Stomach (tissue), 9 donors: ENCODE measurements around the gene WNT2B. TPM values are rescaled to one million over a fixed set of nuclear protein-coding genes. Genes with fewer than 3 reads are reported as not detected.

Source experiments
- DNase-seq, 2 donors: peaks; one replicate each; pipeline versions ENCODE4 v3.0.0 to v3.0.0-alpha.2; 2013 to 2019
- H3K27ac ChIP-seq, 5 donors: fragments of 200-600 bp in 4 of 5; sonication (generic) in 4 of 5; one replicate each; pipeline ENCODE4 v1.5.1; 2013 to 2019; ENCODE audit warnings: mild to moderate bottlenecking in 1 of 5, moderate library complexity in 1 of 5
- H3K27me3 ChIP-seq, 3 donors: fragments of 200-600 bp; sonication (generic); one replicate each; pipeline ENCODE4 v1.5.1; 2017 to 2019; ENCODE audit warnings: mixed run types in 1 of 3
- H3K36me3 ChIP-seq, 4 donors: fragments of 200-600 bp; sonication (generic); 1 replicate in 3 of 4; 2 replicates in 1 of 4; pipeline ENCODE4 v1.5.1; 2016 to 2019
- H3K4me1 ChIP-seq, 4 donors: fragments of 200-600 bp; sonication (generic); one replicate each; pipeline ENCODE4 v1.5.1; 2016 to 2019
- H3K4me3 ChIP-seq, 4 donors: fragments of 200-600 bp; sonication (generic) in 3 of 4; one replicate each; pipeline ENCODE4 v1.5.1; 2016 to 2019; ENCODE audit warnings: mild to moderate bottlenecking in 1 of 4
- H3K9me3 ChIP-seq, 4 donors: fragments of 200-600 bp; sonication (generic); one replicate each; pipeline ENCODE4 v1.5.1; 2016 to 2019
- CTCF ChIP-seq, 7 experiments: fragments of 450-650 bp in 4 of 7; fragments of 200-600 bp in 3 of 7; sonication (generic) in 3 of 7; IDR thresholded peaks; one replicate each; pipeline ENCODE4 v1.5.1; 2016 to 2019; ENCODE audit warnings: antibody characterized with exemption in 7 of 7, control low read depth in 2 of 7, mild to moderate bottlenecking in 1 of 7
- EP300 ChIP-seq: sonication (generic); formaldehyde crosslinking; IDR thresholded peaks from one replicate; pipeline ENCODE4 v1.6.1; 2017; ENCODE audit warnings: antibody characterized with exemption
- POLR2A ChIP-seq, 4 donors: fragments of 450-650 bp; IDR thresholded peaks; one replicate each; pipeline ENCODE4 v1.6.1; 2016; ENCODE audit warnings: antibody characterized with exemption in 4 of 4, control low read depth in 2 of 4, mild to moderate bottlenecking in 1 of 4, moderate library complexity in 1 of 4
- POLR2AphosphoS5 ChIP-seq, 3 donors: sonication (generic); formaldehyde crosslinking; IDR thresholded peaks; one replicate each; pipeline ENCODE4 v1.6.1; 2016; ENCODE audit warnings: antibody characterized with exemption in 3 of 3
- WGBS, 5 donors: extraction: QIAGEN DNeasy Blood & Tissue Kit in 3 of 5; methylation state at CpG; one replicate each; pipeline versions ENCODE4 v1.1.5 to v1.1.7; 2013 to 2018; 5-methylcytosine and 5-hydroxymethylcytosine counted together
- intact Hi-C: fragments of 100-400 bp; cut with DNase I; formaldehyde crosslinking; loops from one replicate; pipeline ENCODE4 v1.15.1; 2023; ENCODE audit warnings: low total_unique reads
- polyA plus RNA-seq, 3 donors: library from polyadenylated mRNA; stranded (reverse); fragments of 200-250 nt; gene quantifications; one replicate each; pipeline ENCODE4 v1.2.3, GENCODE V29; 2013
- total RNA-seq, 5 donors: library from RNA; depleted of rRNA; stranded (reverse); fragments of >200 nt; gene quantifications; one replicate each; pipeline versions ENCODE4 v1.1.0 to v1.2.3, GENCODE V29; 2014 to 2016
- donor health status: healthy with polysubstance abuse.
- donor health status: Bipolar disorder and iron deficiency.
- donor health status: healthy.

WNT2B gene
- total and polyA plus RNA-seq, 8 donors = 1.7 to 19.5 (median 2.7) TPM; not detected in 1

DNA sequence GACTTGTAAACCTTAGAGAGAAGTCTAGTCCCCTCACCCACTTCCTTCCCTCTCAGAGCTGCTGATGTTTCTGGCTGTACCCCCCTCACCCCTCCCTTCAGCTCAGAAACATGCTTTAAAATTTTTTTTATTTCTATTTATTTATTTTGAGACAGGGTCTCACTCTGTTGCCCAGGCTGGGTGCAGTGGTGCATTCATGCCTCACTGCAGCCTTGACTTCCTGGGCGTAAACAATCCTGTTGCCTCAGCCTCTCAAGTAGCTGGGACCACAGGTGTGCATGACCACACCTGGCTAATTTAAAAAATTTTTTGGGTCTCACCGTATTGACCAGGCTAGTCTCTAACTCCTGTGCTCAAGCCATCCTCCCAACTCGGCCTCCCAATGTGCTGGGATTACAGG is 2.9 kb upstream of the WNT2B start:
- Histone ChIP-seq H3K27me3 (peaks cover 10 to 98% (median 55%) of the 10 kb centered on the region in 3 donors), H3K27ac (no peak overlapping the region), H3K4me1 (peaks cover 31 to 38% (median 37%) of the 10 kb centered on the region in 4 donors), H3K4me3 (no peak overlapping the region), H3K9me3 (no peaks in the 10 kb centered on the region), H3K36me3 (no peaks in the 10 kb centered on the region)
- intact Hi-C loops = no loop called here
- TF ChIP-seq CTCF (IDR thresholded peaks at IDR 0.05) = no peak
- no peak for TF ChIP-seq EP300
- TF ChIP-seq POLR2AphosphoS5 (IDR thresholded peaks at IDR 0.05) = no peak
- TF ChIP-seq POLR2A (IDR thresholded peaks at IDR 0.05) = no peak
- no peak for DNase-seq
- WGBS, 5 donors = 81 to 89% (median 84%) methylated on average over 3 of the region's 3 CpGs

DNA sequence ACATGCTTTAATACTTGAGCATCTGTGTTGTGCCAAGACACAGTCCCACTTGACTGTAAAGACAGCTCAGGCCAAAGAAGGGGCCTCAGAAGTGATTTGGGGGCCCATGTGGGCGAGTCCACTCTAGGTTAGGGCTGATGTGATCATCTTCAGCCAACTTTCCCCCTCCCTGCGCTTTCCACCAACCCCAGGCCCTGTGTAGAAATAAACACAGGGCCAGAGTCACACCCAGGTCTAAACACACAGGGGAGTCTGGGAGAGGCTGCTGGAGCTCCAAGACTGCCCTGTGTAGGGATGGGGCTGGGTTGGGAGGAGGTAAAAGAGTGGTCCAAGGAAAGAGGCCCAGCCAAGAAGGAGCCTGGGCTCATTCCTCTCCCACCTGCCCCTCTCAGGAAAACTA is 2.5 kb upstream of the WNT2B start:
- peaks cover 29 to 38% (median 37%) of the 10 kb centered on the region in 4 donors for H3K4me1 ChIP-seq
- no peak for TF ChIP-seq POLR2AphosphoS5 (IDR thresholded peaks at IDR 0.05)
- TF ChIP-seq POLR2A (IDR thresholded peaks at IDR 0.05) = no peak
- no peak for TF ChIP-seq CTCF (IDR thresholded peaks at IDR 0.05)
- TF ChIP-seq EP300 = no peak
- no peaks in the 10 kb centered on the region for H3K36me3 ChIP-seq
- peaks cover 10 to 98% (median 55%) of the 10 kb centered on the region in 3 donors for H3K27me3 ChIP-seq
- no peak overlapping the region for H3K27ac ChIP-seq
- no peak for DNase-seq
- no peak overlapping the region for H3K4me3 ChIP-seq
- 57 to 94% (median 61%) methylated on average over 2 of the region's 2 CpGs for WGBS, 5 donors
- intact Hi-C loops = no loop called here
- H3K9me3 ChIP-seq = no peaks in the 10 kb centered on the region

DNA sequence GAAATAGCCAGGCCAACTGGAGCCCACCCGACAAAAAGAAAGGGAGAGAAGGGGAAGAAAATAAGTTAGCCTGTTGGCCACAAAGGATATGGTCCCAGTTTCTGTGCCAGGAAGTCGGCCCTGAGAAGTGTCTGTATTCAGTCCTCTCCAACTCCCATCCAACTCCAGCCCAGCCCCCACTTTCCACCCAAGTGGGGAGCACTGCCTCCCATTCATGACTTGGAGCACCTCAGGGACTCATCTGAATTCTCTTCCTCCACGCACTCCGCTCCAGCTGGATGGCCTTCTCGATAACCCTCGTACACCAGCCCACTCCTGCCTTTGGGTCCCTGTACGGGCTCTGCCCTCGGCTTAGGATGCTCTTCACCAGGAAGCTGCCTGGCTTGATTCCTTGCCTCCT is 2.0 kb upstream of the WNT2B start:
- no peak for DNase-seq
- no peaks in the 10 kb centered on the region for H3K36me3 ChIP-seq
- TF ChIP-seq CTCF (IDR thresholded peaks at IDR 0.05) (no peak), POLR2AphosphoS5 (IDR thresholded peaks at IDR 0.05) (no peak), POLR2A (IDR thresholded peaks at IDR 0.05) (no peak), EP300 (no peak)
- H3K4me3 ChIP-seq = no peak overlapping the region
- H3K27ac ChIP-seq = no peak overlapping the region
- H3K4me1 ChIP-seq = peaks cover 25 to 34% (median 33%) of the 10 kb centered on the region in 4 donors
- WGBS, 5 donors = 90 to 94% (median 91%) methylated on average over 8 of the region's 8 CpGs
- intact Hi-C loops = no loop called here
- no peaks in the 10 kb centered on the region for H3K9me3 ChIP-seq
- H3K27me3 ChIP-seq = peaks cover 10 to 97% (median 55%) of the 10 kb centered on the region in 3 donors

DNA sequence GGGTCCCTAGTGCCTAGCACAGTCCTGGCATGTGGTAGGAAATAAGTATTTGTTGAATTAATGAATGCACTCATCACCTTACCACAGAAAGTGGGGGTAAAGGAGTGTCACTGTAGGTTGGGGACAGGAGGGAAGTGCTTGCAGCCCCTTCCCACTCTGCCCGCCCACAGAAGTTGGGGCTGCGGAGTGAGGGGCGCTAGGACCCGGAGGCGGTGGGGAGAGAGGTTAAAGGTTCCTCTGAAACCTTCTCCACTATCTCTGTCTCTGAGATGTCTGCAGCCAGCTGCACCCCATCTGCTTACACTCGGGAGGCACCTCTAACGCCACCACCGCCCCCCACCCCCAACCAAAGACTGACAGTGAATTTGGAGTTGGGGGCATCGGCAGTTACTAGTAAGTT is 1.4 kb upstream of the WNT2B start:
- H3K4me1 ChIP-seq = peaks cover 21 to 28% (median 27%) of the 10 kb centered on the region in 4 donors
- no peak for DNase-seq
- WGBS, 5 donors = 74 to 85% (median 79%) methylated on average over 9 of the region's 9 CpGs
- intact Hi-C loops = no loop called here
- no peaks in the 10 kb centered on the region for H3K36me3 ChIP-seq
- no peak for TF ChIP-seq POLR2AphosphoS5 (IDR thresholded peaks at IDR 0.05)
- TF ChIP-seq EP300 = no peak
- TF ChIP-seq CTCF (IDR thresholded peaks at IDR 0.05) = no peak
- no peak for TF ChIP-seq POLR2A (IDR thresholded peaks at IDR 0.05)
- H3K4me3 ChIP-seq = peak overlapping the region in 1 of 4 donors; percentile 61
- peak overlapping the region in 1 of 5 donors; percentile 20 for H3K27ac ChIP-seq
- no peaks in the 10 kb centered on the region for H3K9me3 ChIP-seq
- H3K27me3 ChIP-seq = peaks cover 10 to 91% (median 49%) of the 10 kb centered on the region in 3 donors
